OCI-LY1 (cell line): ENCODE measurements around the gene CFAP43.

Source experiments
- EZH2 ChIP-seq: fragments of 200-600 bp; sonication (generic), shearing (Covaris generic); IDR thresholded peaks from 2 replicates; pipeline ENCODE4 v1.8.0; 2017; ENCODE audit warnings: borderline replicate concordance, mixed run types, mild to moderate bottlenecking, antibody characterized with exemption, low read length, moderate library complexity, mixed read lengths
- TF ChIP-seq, protein P1 (sequence below): fragments of 200-600 bp; sonication (generic), shearing (Covaris generic); IDR thresholded peaks from 2 replicates; pipeline ENCODE4 v1.5.1; 2017; ENCODE audit warnings: mild to moderate bottlenecking, antibody characterized with exemption, low read length, moderate library complexity, mixed read lengths

GRCh38 chr10:104264783-104265182, 32.6 kb upstream of the CFAP43 start:
- TF ChIP-seq, protein P1, sequence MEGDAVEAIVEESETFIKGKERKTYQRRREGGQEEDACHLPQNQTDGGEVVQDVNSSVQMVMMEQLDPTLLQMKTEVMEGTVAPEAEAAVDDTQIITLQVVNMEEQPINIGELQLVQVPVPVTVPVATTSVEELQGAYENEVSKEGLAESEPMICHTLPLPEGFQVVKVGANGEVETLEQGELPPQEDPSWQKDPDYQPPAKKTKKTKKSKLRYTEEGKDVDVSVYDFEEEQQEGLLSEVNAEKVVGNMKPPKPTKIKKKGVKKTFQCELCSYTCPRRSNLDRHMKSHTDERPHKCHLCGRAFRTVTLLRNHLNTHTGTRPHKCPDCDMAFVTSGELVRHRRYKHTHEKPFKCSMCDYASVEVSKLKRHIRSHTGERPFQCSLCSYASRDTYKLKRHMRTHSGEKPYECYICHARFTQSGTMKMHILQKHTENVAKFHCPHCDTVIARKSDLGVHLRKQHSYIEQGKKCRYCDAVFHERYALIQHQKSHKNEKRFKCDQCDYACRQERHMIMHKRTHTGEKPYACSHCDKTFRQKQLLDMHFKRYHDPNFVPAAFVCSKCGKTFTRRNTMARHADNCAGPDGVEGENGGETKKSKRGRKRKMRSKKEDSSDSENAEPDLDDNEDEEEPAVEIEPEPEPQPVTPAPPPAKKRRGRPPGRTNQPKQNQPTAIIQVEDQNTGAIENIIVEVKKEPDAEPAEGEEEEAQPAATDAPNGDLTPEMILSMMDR = no peak
- no peak for TF ChIP-seq EZH2
